GM23248 (cell line): ENCODE results near the gene UBTD1. TPM values are rescaled to one million over a fixed set of nuclear protein-coding genes. Genes with fewer than 3 reads are reported as not detected.
A peak's percentile ranks its signal among the peaks of the same experiment; 100 is the strongest.

Experiments
- DNase-seq: peaks from one replicate; pipeline ENCODE4 v3.0.0-alpha.2; 2015
- H2AFZ ChIP-seq: fragments of 200-600 bp; sonication (generic); 2 replicates; pipeline ENCODE4 v1.6.1; 2016; ENCODE audit warnings: antibody characterized with exemption
- H3F3A ChIP-seq: fragments of 200-600 bp; sonication (generic); 2 replicates; pipeline ENCODE4 v1.6.1; 2016; ENCODE audit warnings: mild to moderate bottlenecking, antibody characterized with exemption, mixed run types; ENCODE audit not compliant: insufficient read depth
- H3K27ac ChIP-seq: fragments of 200-600 bp; sonication (generic); 2 replicates; pipeline ENCODE4 v1.5.1; 2016; ENCODE audit warnings: mild to moderate bottlenecking
- H3K27me3 ChIP-seq: fragments of 200-600 bp; sonication (generic); replicated peaks from 2 replicates; pipeline ENCODE4 v1.6.1; 2016; ENCODE audit warnings: mild to moderate bottlenecking; ENCODE audit not compliant: insufficient read depth
- H3K36me3 ChIP-seq: fragments of 200-600 bp; sonication (generic); 2 replicates; pipeline ENCODE4 v1.6.1; 2016; ENCODE audit warnings: low read depth, mild to moderate bottlenecking
- H3K4me1 ChIP-seq: fragments of 200-600 bp; sonication (generic); 2 replicates; pipeline ENCODE4 v1.6.1; 2016; ENCODE audit warnings: mild to moderate bottlenecking; ENCODE audit not compliant: insufficient read depth
- H3K4me2 ChIP-seq: fragments of 200-600 bp; sonication (generic); one replicate; pipeline ENCODE4 v1.6.1; 2016; ENCODE audit warnings: mild to moderate bottlenecking; ENCODE audit not compliant: unreplicated experiment
- H3K4me3 ChIP-seq: fragments of 200-600 bp; sonication (generic); 2 replicates; pipeline ENCODE4 v1.5.1; 2016; ENCODE audit warnings: mild to moderate bottlenecking
- H3K79me2 ChIP-seq: fragments of 200-600 bp; sonication (generic); 2 replicates; pipeline ENCODE4 v1.6.1; 2016; ENCODE audit warnings: mild to moderate bottlenecking; ENCODE audit not compliant: insufficient read depth
- H3K9ac ChIP-seq: fragments of 200-600 bp; sonication (generic); 2 replicates; pipeline ENCODE4 v1.6.1; 2016; ENCODE audit warnings: mild to moderate bottlenecking
- H3K9me2 ChIP-seq: fragments of 200-600 bp; sonication (generic); 2 replicates; pipeline ENCODE4 v1.6.1; 2016; ENCODE audit warnings: mixed run types, mild to moderate bottlenecking, moderate library complexity; ENCODE audit not compliant: insufficient read depth
- H3K9me3 ChIP-seq: fragments of 200-600 bp; sonication (generic); one replicate; pipeline ENCODE4 v1.6.1; 2017; ENCODE audit warnings: low read depth
- H4K20me1 ChIP-seq: fragments of 200-600 bp; sonication (generic); 2 replicates; pipeline ENCODE4 v1.6.0; 2016; ENCODE audit not compliant: insufficient read depth
- EZH2 ChIP-seq: fragments of 200-600 bp; sonication (generic); IDR thresholded peaks from 2 replicates; pipeline ENCODE4 v1.6.1; 2018; ENCODE audit warnings: antibody characterized with exemption, mild to moderate bottlenecking; ENCODE audit not compliant: insufficient read depth, poor library complexity, severe bottlenecking
- EZH2phosphoT487 ChIP-seq: fragments of 200-600 bp; sonication (generic); IDR thresholded peaks from 2 replicates; pipeline ENCODE4 v1.6.1; 2018; ENCODE audit warnings: antibody characterized with exemption, moderate library complexity, mild to moderate bottlenecking, low read depth; ENCODE audit not compliant: insufficient read depth
- WGBS, 2 experiments: methylation state at CpG; one replicate each; pipeline ENCODE4 v1.1.6; 2015 to 2017; ENCODE audit warnings: low lambda C conversion rate in 2 of 2, low coverage in 1 of 2; ENCODE audit errors: missing lambda C conversion rate in 2 of 2; 5-methylcytosine and 5-hydroxymethylcytosine counted together
- in situ Hi-C: fragments of 300-500 bp; cut with MboI; formaldehyde crosslinking; loops from 2 replicates; pipeline ENCODE4 v1.15.0; 2020
- polyA plus RNA-seq: library from polyadenylated mRNA; unstranded; fragments of >200 nt; fragmentation: Nextera tagmentation; extraction: Ambion mirVana; gene quantifications from 2 replicates; pipeline ENCODE4 v1.2.1, GENCODE V29; 2016
- total RNA-seq: library from RNA; depleted of rRNA; stranded (reverse); fragments of >200 nt; shearing (Covaris generic); gene quantifications from 2 replicates; pipeline ENCODE4 v1.2.3, GENCODE V29; 2014

Gene UBTD1
- total and polyA plus RNA-seq, 2 experiments from 2014 or later: 20.8 to 27.2 TPM

GRCh38 chr10:97490592-97490991, 8.1 kb upstream of the UBTD1 start:
- 29 to 42% methylated on average over 2 of the region's 2 CpGs for WGBS, 2 experiments
- peaks cover 27% of the 10 kb centered on the region for H3K4me1 ChIP-seq
- 0 out of 2 replicates have a peak, but pooled peaks cover 11% of the 10 kb centered on the region for H3F3A ChIP-seq
- H3K9me3 ChIP-seq: no peaks in the 10 kb centered on the region
- peaks cover 20% of the 10 kb centered on the region; the same call in 1 of the 2 replicates for H4K20me1 ChIP-seq
- no peak overlapping the region for H3K9ac ChIP-seq
- TF ChIP-seq EZH2phosphoT487 (no peak), EZH2 (no peak)
- H3K27ac ChIP-seq: no peak overlapping the region
- no peaks in the 10 kb centered on the region for H3K9me2 ChIP-seq
- H3K4me2 ChIP-seq: peak overlapping the region; percentile 22
- peak; percentile 21 for DNase-seq
- H3K4me3 ChIP-seq: no peak overlapping the region
- peaks cover 100% of the 10 kb centered on the region for H3K79me2 ChIP-seq
- in situ Hi-C loops: no loop called here
- H3K27me3 ChIP-seq: no peaks in the 10 kb centered on the region
- no peak overlapping the region for H2AFZ ChIP-seq
- 0 out of 2 replicates have a peak, but pooled peaks cover 14% of the 10 kb centered on the region for H3K36me3 ChIP-seq

GRCh38 chr10:97494151-97494550, 4.6 kb upstream of the UBTD1 start:
- peaks cover 84% of the 10 kb centered on the region for H3K79me2 ChIP-seq
- 0 out of 2 replicates have a peak overlapping the region, but pooled peaks have one; percentile 9 for H3K9ac ChIP-seq
- H3F3A ChIP-seq: peaks cover 25% of the 10 kb centered on the region; the same call in 1 of the 2 replicates
- TF ChIP-seq EZH2 (no peak), EZH2phosphoT487 (no peak)
- H3K27ac ChIP-seq: no peak overlapping the region
- H3K36me3 ChIP-seq: 0 out of 2 replicates have a peak, but pooled peaks cover 10% of the 10 kb centered on the region
- H4K20me1 ChIP-seq: peaks cover 7% of the 10 kb centered on the region; the same call in 1 of the 2 replicates
- DNase-seq: peak; percentile 22
- no peaks in the 10 kb centered on the region for H3K27me3 ChIP-seq
- H3K4me2 ChIP-seq: peak overlapping the region; percentile 20
- H3K9me3 ChIP-seq: no peaks in the 10 kb centered on the region
- H2AFZ ChIP-seq: no peak overlapping the region
- H3K4me3 ChIP-seq: no peak overlapping the region
- in situ Hi-C loops: no loop called here
- WGBS, 2 experiments: 39 to 51% methylated on average over 2 of the region's 2 CpGs
- peaks cover 36% of the 10 kb centered on the region for H3K4me1 ChIP-seq
- no peaks in the 10 kb centered on the region for H3K9me2 ChIP-seq

GRCh38 chr10:97494863-97495506, 3.7 kb upstream of the UBTD1 start:
- peak; percentile 38 for DNase-seq
- peaks cover 7% of the 10 kb centered on the region; the same call in 1 of the 2 replicates for H4K20me1 ChIP-seq
- WGBS, 2 experiments: 52 to 54% methylated on average over 7 of the region's 7 CpGs
- no peaks in the 10 kb centered on the region for H3K9me3 ChIP-seq
- H2AFZ ChIP-seq: no peak overlapping the region
- H3K27me3 ChIP-seq: no peaks in the 10 kb centered on the region
- H3K9ac ChIP-seq: 0 out of 2 replicates have a peak overlapping the region, but pooled peaks have one; percentile 9
- peaks cover 79% of the 10 kb centered on the region for H3K79me2 ChIP-seq
- TF ChIP-seq EZH2: no peak
- no peak for TF ChIP-seq EZH2phosphoT487
- H3K4me2 ChIP-seq: peak overlapping the region; percentile 20
- H3F3A ChIP-seq: peaks cover 24% of the 10 kb centered on the region
- H3K9me2 ChIP-seq: no peaks in the 10 kb centered on the region
- H3K27ac ChIP-seq: no peak overlapping the region
- H3K4me3 ChIP-seq: no peak overlapping the region
- H3K36me3 ChIP-seq: 0 out of 2 replicates have a peak, but pooled peaks cover 10% of the 10 kb centered on the region
- in situ Hi-C loops: no loop called here
- peaks cover 30% of the 10 kb centered on the region for H3K4me1 ChIP-seq

GRCh38 chr10:97497572-97498075, 1.1 kb upstream of the UBTD1 start:
- H3K79me2 ChIP-seq: peaks cover 79% of the 10 kb centered on the region
- H3K9me2 ChIP-seq: no peaks in the 10 kb centered on the region
- H3K4me3 ChIP-seq: peak overlapping the region; percentile 92
- H3K27me3 ChIP-seq: no peaks in the 10 kb centered on the region
- peak overlapping the region; percentile 97 for H3K27ac ChIP-seq
- no peaks in the 10 kb centered on the region for H3K9me3 ChIP-seq
- H2AFZ ChIP-seq: peak overlapping the region; percentile 81
- H3F3A ChIP-seq: peaks cover 26% of the 10 kb centered on the region
- 0 out of 2 replicates have a peak, but pooled peaks cover 4% of the 10 kb centered on the region for H3K36me3 ChIP-seq
- DNase-seq: peak; percentile 97
- H3K9ac ChIP-seq: peak overlapping the region; percentile 97
- TF ChIP-seq EZH2 (no peak), EZH2phosphoT487 (no peak)
- in situ Hi-C loops: no loop called here
- peaks cover 30% of the 10 kb centered on the region for H3K4me1 ChIP-seq
- peak overlapping the region; percentile 97 for H3K4me2 ChIP-seq
- H4K20me1 ChIP-seq: no peaks in the 10 kb centered on the region; the same call in 1 of the 2 replicates
- 1% methylated on average over 22 of the region's 22 CpGs for WGBS, 2 experiments
